UCSD-AML1 (cell line): ENCODE data around the gene FLACC1.
"Not testable (repeated sequence)": the region's sequence is repeated elsewhere in the genome, so short reads cannot be mapped to it uniquely, and the experiment has no call there.

Source experiments
- DNase-seq: peaks from one replicate; lab custom pipeline; 2025; ENCODE audit not compliant: unreplicated experiment; lab: John Stamatoyannopoulos, UW

The FLACC1 gene

GRCh38 chr2:201257381-201257955, 99.7 kb downstream of the FLACC1 start:
- DNase-seq = peak; percentile 68

GRCh38 chr2:201256082-201256481, 101.1 kb downstream of the FLACC1 start:
- DNase-seq = no peak

- DNase-seq = no peak
Measured at GRCh38 chr2:201255408-201256033, 101.6 kb downstream of the FLACC1 start.

GRCh38 chr2:201254081-201254730, 102.9 kb downstream of the FLACC1 start:
- peak; percentile 58 for DNase-seq

GRCh38 chr2:201250741-201251140, 106.4 kb downstream of the FLACC1 start:
- no peak for DNase-seq

- DNase-seq = no peak
Measured at GRCh38 chr2:201249889-201250288, 107.3 kb downstream of the FLACC1 start.

- no peak for DNase-seq
Measured at GRCh38 chr2:201248288-201248844, 108.8 kb downstream of the FLACC1 start.

- no peak for DNase-seq
Measured at GRCh38 chr2:201246280-201246679, 110.9 kb downstream of the FLACC1 start.

- DNase-seq = no peak
Measured at GRCh38 chr2:201244829-201245228, 112.3 kb downstream of the FLACC1 start.

GRCh38 chr2:201242571-201243277, 114.4 kb downstream of the FLACC1 start:
- DNase-seq = no peak

GRCh38 chr2:201239167-201239935, 117.8 kb downstream of the FLACC1 start:
- DNase-seq = not testable (repeated sequence)
